ENCODE results near the gene P2RX7.
A peak's percentile ranks its signal among the peaks of the same experiment; 100 is the strongest.
"Not testable (repeated sequence)": the region's sequence is repeated elsewhere in the genome, so short reads cannot be mapped to it uniquely, and the experiment has no call there.

P2RX7 gene

GRCh38 chr12:121176826-121177529, 44.3 kb downstream of the P2RX7 start:
- no peak for DNase-seq

- no peak for DNase-seq
These were observed 48.5 kb downstream of the P2RX7 start for GRCh38 chr12:121181181-121181580.

GRCh38 chr12:121182222-121182893, 49.7 kb downstream of the P2RX7 start:
- DNase-seq = no peak

GRCh38 chr12:121184425-121184824, 51.7 kb downstream of the P2RX7 start:
- peak; percentile 81 for DNase-seq

- DNase-seq = no peak
These were observed 52.6 kb downstream of the P2RX7 start for GRCh38 chr12:121184984-121185889.

GRCh38 chr12:121186826-121187225, 54.1 kb downstream of the P2RX7 start:
- no peak for DNase-seq

GRCh38 chr12:121187501-121187900, 54.8 kb downstream of the P2RX7 start:
- DNase-seq = no peak

- no peak for DNase-seq
These were observed 55.6 kb downstream of the P2RX7 start for GRCh38 chr12:121188227-121188626.

GRCh38 chr12:121189131-121189530, 56.5 kb downstream of the P2RX7 start:
- no peak for DNase-seq

GRCh38 chr12:121189619-121190155, 57.0 kb downstream of the P2RX7 start:
- no peak for DNase-seq

- DNase-seq = no peak
These were observed 57.9 kb downstream of the P2RX7 start for GRCh38 chr12:121190523-121191031.

- no peak for DNase-seq
These were observed 58.5 kb downstream of the P2RX7 start for GRCh38 chr12:121191151-121191550.

GRCh38 chr12:121196902-121197301, 64.2 kb downstream of the P2RX7 start:
- DNase-seq = no peak

- DNase-seq = no peak
These were observed 66.3 kb downstream of the P2RX7 start for GRCh38 chr12:121198949-121199348.

GRCh38 chr12:121201140-121201539, 68.5 kb downstream of the P2RX7 start:
- DNase-seq = not testable (repeated sequence)

- DNase-seq = no peak
These were observed 70.0 kb downstream of the P2RX7 start for GRCh38 chr12:121202407-121203355.

- DNase-seq = no peak
These were observed 70.8 kb downstream of the P2RX7 start for GRCh38 chr12:121203482-121203881.

- DNase-seq = no peak
These were observed 72.8 kb downstream of the P2RX7 start for GRCh38 chr12:121205491-121205890.

GRCh38 chr12:121208571-121208970, 75.9 kb downstream of the P2RX7 start:
- not testable (repeated sequence) for DNase-seq

- DNase-seq = no peak
These were observed 76.5 kb downstream of the P2RX7 start for GRCh38 chr12:121209221-121209620.

GRCh38 chr12:121209624-121210572, 77.2 kb downstream of the P2RX7 start, which contains the start of gene P2RX4:
Gene P2RX4, plus strand, starts transcription at chr12:121210129. Its CDS starts 36 bp downstream, at chr12:121210165.
- DNase-seq = peak; percentile 65

All from NCI-H1105 (cell line).